ENCODE data around the gene EYA2.

DNA sequence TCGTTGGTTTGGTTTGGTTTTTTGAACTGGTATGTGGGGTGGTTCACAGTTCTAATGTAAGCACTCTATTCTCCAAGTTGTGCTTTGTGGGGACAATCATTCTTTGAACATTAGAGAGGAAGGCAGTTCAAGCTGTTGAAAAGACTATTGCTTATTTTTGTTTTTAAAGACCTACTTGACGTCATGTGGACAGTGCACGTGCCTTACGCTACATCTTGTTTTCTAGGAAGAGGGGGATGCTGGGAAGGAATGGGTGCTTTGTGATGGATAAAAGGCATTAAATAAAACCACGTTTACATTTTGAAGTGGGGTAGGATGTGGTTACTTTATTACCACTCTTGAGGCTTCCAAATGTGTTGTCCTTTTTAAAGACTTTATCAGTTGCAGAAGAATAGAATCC is 293.9 kb downstream of the EYA2 start:
- TF ChIP-seq POLR2AphosphoS5 (IDR thresholded peaks at IDR 0.05; ENCODE audit: borderline replicate concordance, low read depth, low read length) (no peak), EZH2 (IDR thresholded peaks at IDR 0.05) (no peak), FOXP2 (optimal IDR thresholded peaks at IDR 0.05; ENCODE audit: control extremely low read depth, extremely low read length, insufficient read depth) (no peak)

Measured in SK-N-MC (cell line).